Fibroblast of lung (primary cell): ENCODE measurements around the gene MACROD1. TPM values are rescaled to one million over a fixed set of nuclear protein-coding genes. Genes with fewer than 3 reads are reported as not detected.

ENCODE experiments used
- DNase-seq, 2 donors: peaks; one replicate each; pipeline versions ENCODE4 v3.0.0 to v3.0.0-alpha.2; 2010; ENCODE audit warnings: low read depth in 2 of 2
- H2AFZ ChIP-seq: 2 replicates; pipeline ENCODE4 v1.5.1; 2012; ENCODE audit warnings: low read length, control low read depth, inconsistent platforms
- H3K27ac ChIP-seq: 2 replicates; pipeline ENCODE4 v1.5.1; 2011; ENCODE audit warnings: low read length, control low read depth; ENCODE audit not compliant: insufficient read depth
- H3K27me3 ChIP-seq: 2 replicates; pipeline ENCODE4 v1.5.1; 2011; ENCODE audit warnings: mild to moderate bottlenecking, low read length; ENCODE audit not compliant: control insufficient read depth, insufficient read depth
- H3K36me3 ChIP-seq: 2 replicates; pipeline ENCODE4 v1.5.1; 2011; ENCODE audit warnings: low read length; ENCODE audit not compliant: control insufficient read depth, insufficient read depth
- H3K4me1 ChIP-seq: 2 replicates; pipeline ENCODE4 v1.5.1; 2011; ENCODE audit warnings: low read length; ENCODE audit not compliant: control insufficient read depth, insufficient read depth; ENCODE audit errors: extremely low read depth
- H3K4me2 ChIP-seq: 2 replicates; pipeline ENCODE4 v1.5.1; 2011; ENCODE audit warnings: low read length, control low read depth; ENCODE audit not compliant: insufficient read depth; ENCODE audit errors: extremely low read depth
- H3K4me3 ChIP-seq, 4 experiments: fragments of 200-600 bp in 1 of 4; sonication (generic) in 1 of 4; replicated peaks in 1 of 4; 2 replicates each; pipeline ENCODE4 v1.5.1; 2011 to 2016; ENCODE audit warnings: low read length in 4 of 4, low read depth in 3 of 4, mild to moderate bottlenecking in 3 of 4, control low read depth in 2 of 4, inconsistent platforms in 1 of 4, mixed read lengths in 1 of 4; ENCODE audit not compliant: insufficient read depth in 1 of 4; ENCODE audit errors: control extremely low read depth in 1 of 4
- H3K79me2 ChIP-seq: 2 replicates; pipeline ENCODE4 v1.5.1; 2012; ENCODE audit warnings: mild to moderate bottlenecking, low read length, inconsistent platforms; ENCODE audit not compliant: control insufficient read depth, insufficient read depth
- H3K9ac ChIP-seq: 2 replicates; pipeline ENCODE4 v1.5.1; 2011; ENCODE audit warnings: mild to moderate bottlenecking, low read length, control low read depth; ENCODE audit not compliant: insufficient read depth
- H3K9me3 ChIP-seq: 2 replicates; pipeline ENCODE4 v1.5.1; 2012; ENCODE audit warnings: low read depth, low read length; ENCODE audit not compliant: control insufficient read depth, insufficient read depth
- H4K20me1 ChIP-seq: 2 replicates; pipeline ENCODE4 v1.5.1; 2011; ENCODE audit warnings: low read length; ENCODE audit not compliant: control insufficient read depth, insufficient read depth; ENCODE audit errors: extremely low read depth
- EZH2 ChIP-seq: IDR thresholded peaks from 2 replicates; pipeline ENCODE4 v1.5.1; 2012; ENCODE audit warnings: low read length, control low read depth, mild to moderate bottlenecking; ENCODE audit errors: missing control alignments
- polyA plus RNA-seq, 2 donors: library from polyadenylated mRNA; depleted of rRNA in 1 of 2; stranded (reverse) in 1 of 2; unstranded in 1 of 2; fragments of >200 nt; gene quantifications; 2 replicates each; pipeline ENCODE4 v1.2.1, GENCODE V29; 2011 to 2012; ENCODE audit warnings: missing spikeins in 1 of 2
- total RNA-seq: library from RNA; depleted of rRNA; stranded (reverse); fragments of >200 nt; gene quantifications from 2 replicates; pipeline ENCODE4 v1.2.1, GENCODE V29; 2014
- TF ChIP-seq, protein P1 (sequence below), 2 donors: IDR thresholded peaks in 1 of 2; conservative IDR thresholded peaks in 1 of 2; 1 replicate in 1 of 2; 2 replicates in 1 of 2; pipeline ENCODE4 v1.5.1; 2011 to 2012; ENCODE audit warnings: low read length in 2 of 2, control low read depth in 1 of 2, inconsistent platforms in 1 of 2, low read depth in 1 of 2, mild to moderate bottlenecking in 1 of 2

MACROD1 gene
- total and polyA plus RNA-seq, 2 donors (not counting 1 experiment from before 2014, with no cell fraction given): 8.8 to 24.8 TPM

DNA sequence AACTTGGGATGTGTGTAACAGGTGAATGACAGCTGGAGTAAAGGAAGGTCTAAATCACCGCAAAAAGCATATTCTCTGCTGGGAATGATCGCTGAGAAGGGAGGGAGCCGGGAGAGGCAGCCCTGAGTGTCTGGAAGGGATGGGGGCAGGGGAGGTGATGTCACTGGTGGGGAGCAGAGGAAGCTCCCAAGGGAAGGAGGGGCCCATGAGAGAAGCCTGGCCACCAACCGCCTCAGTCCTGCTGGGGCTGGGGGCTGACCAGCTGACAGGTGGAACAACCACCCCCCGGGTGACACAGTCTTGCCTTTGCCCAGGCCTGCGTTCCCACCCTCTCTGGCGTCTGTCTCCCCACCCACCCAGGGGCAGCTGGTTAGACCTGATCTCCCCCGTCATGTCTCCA lies 136.1 kb downstream of the MACROD1 start:
- no peak for TF ChIP-seq EZH2
- TF ChIP-seq, protein P1, sequence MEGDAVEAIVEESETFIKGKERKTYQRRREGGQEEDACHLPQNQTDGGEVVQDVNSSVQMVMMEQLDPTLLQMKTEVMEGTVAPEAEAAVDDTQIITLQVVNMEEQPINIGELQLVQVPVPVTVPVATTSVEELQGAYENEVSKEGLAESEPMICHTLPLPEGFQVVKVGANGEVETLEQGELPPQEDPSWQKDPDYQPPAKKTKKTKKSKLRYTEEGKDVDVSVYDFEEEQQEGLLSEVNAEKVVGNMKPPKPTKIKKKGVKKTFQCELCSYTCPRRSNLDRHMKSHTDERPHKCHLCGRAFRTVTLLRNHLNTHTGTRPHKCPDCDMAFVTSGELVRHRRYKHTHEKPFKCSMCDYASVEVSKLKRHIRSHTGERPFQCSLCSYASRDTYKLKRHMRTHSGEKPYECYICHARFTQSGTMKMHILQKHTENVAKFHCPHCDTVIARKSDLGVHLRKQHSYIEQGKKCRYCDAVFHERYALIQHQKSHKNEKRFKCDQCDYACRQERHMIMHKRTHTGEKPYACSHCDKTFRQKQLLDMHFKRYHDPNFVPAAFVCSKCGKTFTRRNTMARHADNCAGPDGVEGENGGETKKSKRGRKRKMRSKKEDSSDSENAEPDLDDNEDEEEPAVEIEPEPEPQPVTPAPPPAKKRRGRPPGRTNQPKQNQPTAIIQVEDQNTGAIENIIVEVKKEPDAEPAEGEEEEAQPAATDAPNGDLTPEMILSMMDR (conservative IDR thresholded peaks at IDR 0.05 in 1 of 2, IDR thresholded peaks at IDR 0.05 in 1 of 2; ENCODE audit: low read depth in 1 of 2, low read length in 2 of 2): no peak
- Histone ChIP-seq H2AFZ (no peak overlapping the region), H3K27me3 (peaks cover 9% of the 10 kb centered on the region)

DNA sequence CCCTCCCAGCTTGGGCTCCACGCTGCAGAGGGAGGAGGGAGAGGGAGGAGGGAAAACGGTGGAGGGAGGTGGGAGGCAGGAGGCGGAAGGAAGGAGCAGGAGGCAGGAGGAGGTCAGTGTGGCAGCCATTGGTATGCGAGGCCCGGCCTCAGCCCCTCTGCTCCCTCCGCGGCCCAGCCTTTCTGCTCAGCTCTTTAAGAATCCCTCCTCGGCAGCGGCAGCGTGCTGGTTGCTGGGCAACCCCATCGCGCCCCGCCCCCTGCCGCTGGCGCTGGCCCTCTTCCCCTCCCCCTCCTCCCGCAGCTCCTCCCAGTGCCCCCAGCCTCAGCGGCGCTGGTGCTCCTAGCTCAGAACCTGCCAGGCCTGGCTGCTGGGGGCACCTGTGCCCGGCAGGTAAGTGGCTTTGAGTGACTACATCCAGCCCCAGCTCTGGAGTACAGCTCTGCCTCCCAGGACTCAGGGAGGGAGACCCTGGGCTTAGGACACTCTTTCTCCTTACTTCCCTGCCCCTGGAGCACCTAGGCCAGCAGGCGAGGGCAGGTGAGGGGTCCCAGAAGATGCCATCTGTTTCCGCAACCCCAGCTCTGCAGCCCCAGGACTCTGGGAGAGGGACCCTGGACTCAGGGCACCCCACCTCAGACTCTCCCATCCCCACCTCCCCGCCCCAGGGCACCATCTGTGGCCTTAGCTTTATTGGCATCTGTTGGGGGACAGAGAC lies 137.4 kb downstream of the MACROD1 start:
- no peak overlapping the region for H2AFZ ChIP-seq
- no peaks in the 10 kb centered on the region for H3K27me3 ChIP-seq
- no peak for TF ChIP-seq EZH2
- TF ChIP-seq, protein P1 (conservative IDR thresholded peaks at IDR 0.05 in 1 of 2, IDR thresholded peaks at IDR 0.05 in 1 of 2; ENCODE audit: low read depth in 1 of 2, low read length in 2 of 2): no peak
- H3K9me3 ChIP-seq: no peaks in the 10 kb centered on the region
- H4K20me1 ChIP-seq: no peaks in the 10 kb centered on the region
- H3K27ac ChIP-seq: no peak overlapping the region
- H3K4me3 ChIP-seq: no peak overlapping the region
- H3K9ac ChIP-seq: no peak overlapping the region
- no peaks in the 10 kb centered on the region for H3K79me2 ChIP-seq
- no peak overlapping the region for H3K4me2 ChIP-seq
- peak; percentile 24 to 27 for DNase-seq
- no peaks in the 10 kb centered on the region for H3K36me3 ChIP-seq
- no peaks in the 10 kb centered on the region for H3K4me1 ChIP-seq

More for the DNA sequence above, 136.1 kb downstream of the MACROD1 start:
- H3K36me3 ChIP-seq: no peaks in the 10 kb centered on the region
- H4K20me1 ChIP-seq: no peaks in the 10 kb centered on the region
- H3K79me2 ChIP-seq: no peaks in the 10 kb centered on the region
- H3K4me3 ChIP-seq: no peak overlapping the region
- DNase-seq: no peak
- H3K27ac ChIP-seq: no peak overlapping the region
- no peaks in the 10 kb centered on the region for H3K4me1 ChIP-seq
- H3K9ac ChIP-seq: no peak overlapping the region
- no peak overlapping the region for H3K4me2 ChIP-seq
- no peaks in the 10 kb centered on the region for H3K9me3 ChIP-seq

DNA sequence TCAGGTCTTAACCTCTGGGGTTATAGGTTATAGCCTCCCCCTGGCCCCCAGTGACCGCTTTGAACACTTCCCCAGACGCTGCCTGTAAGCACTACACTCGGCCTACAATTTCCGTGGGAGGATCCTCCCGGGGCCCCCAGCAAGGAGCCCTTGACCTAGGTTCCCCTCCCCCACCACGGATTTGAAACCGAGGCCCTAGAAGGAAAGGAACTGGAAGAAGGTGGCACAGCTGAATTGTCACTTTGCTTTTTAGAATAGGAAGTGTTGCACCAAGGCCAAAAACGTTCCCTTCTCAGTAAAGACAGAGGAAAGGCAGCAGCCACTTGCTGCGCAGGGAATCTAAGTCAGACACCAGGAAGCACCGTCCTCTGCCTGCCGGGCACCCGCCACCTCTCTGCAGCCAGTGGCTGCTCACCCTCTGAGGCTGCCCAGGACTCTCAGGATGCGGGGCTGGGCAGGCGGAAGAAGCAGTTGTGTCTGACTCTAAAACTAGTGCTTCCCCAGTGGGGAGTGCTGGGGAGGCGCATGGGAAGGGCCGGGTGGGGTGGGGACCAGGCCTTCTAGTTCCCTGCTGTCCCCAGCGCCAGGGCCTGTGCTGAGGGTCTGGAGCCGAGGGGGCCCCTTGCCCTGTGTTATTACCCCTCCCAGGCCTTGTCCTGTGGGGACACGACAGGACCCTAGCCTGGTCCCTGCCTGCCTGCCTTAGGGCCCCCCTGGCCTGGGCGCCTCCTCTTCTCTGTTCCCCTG lies 138.1 kb downstream of the MACROD1 start:
- TF ChIP-seq EZH2: no peak
- TF ChIP-seq, protein P1 (conservative IDR thresholded peaks at IDR 0.05 in 1 of 2, IDR thresholded peaks at IDR 0.05 in 1 of 2; ENCODE audit: low read depth in 1 of 2, low read length in 2 of 2): no peak
- H3K9me3 ChIP-seq: no peaks in the 10 kb centered on the region
- H3K4me2 ChIP-seq: no peak overlapping the region
- no peak overlapping the region for H2AFZ ChIP-seq
- no peaks in the 10 kb centered on the region for H3K4me1 ChIP-seq
- no peaks in the 10 kb centered on the region for H3K79me2 ChIP-seq
- H3K36me3 ChIP-seq: no peaks in the 10 kb centered on the region
- no peaks in the 10 kb centered on the region for H3K27me3 ChIP-seq
- no peak for DNase-seq
- no peaks in the 10 kb centered on the region for H4K20me1 ChIP-seq
- no peak overlapping the region for H3K27ac ChIP-seq
- H3K9ac ChIP-seq: no peak overlapping the region
- no peak overlapping the region for H3K4me3 ChIP-seq
